Liver (tissue), 9 donors: Measurements from ENCODE around the gene RAB5A. TPM values are rescaled to one million over a fixed set of nuclear protein-coding genes. Genes with fewer than 3 reads are reported as not detected.

ENCODE experiments used
- DNase-seq: peaks from one replicate; pipeline ENCODE4 v3.0.0-alpha.2; 2017; ENCODE audit warnings: low spot score
- H3K27ac ChIP-seq, 2 donors: one replicate each; pipeline ENCODE4 v1.7.0; 2013; ENCODE audit warnings: inconsistent platforms in 2 of 2, low read length in 2 of 2, control low read depth in 1 of 2, low read depth in 1 of 2, mild to moderate bottlenecking in 1 of 2
- H3K27me3 ChIP-seq, 4 donors: one replicate each; pipeline versions ENCODE4 v1.6.1 to v1.7.0; 2013; ENCODE audit warnings: low read length in 3 of 4, inconsistent platforms in 1 of 4, mild to moderate bottlenecking in 1 of 4, moderate library complexity in 1 of 4; ENCODE audit not compliant: control insufficient read depth in 4 of 4, insufficient read depth in 4 of 4
- H3K36me3 ChIP-seq, 4 donors: one replicate each; pipeline versions ENCODE4 v1.6.1 to v1.7.0; 2013; ENCODE audit warnings: low read length in 3 of 4, mild to moderate bottlenecking in 3 of 4, low read depth in 1 of 4, moderate library complexity in 1 of 4; ENCODE audit not compliant: control insufficient read depth in 4 of 4, insufficient read depth in 3 of 4
- H3K4me1 ChIP-seq, 4 donors: one replicate each; pipeline versions ENCODE4 v1.6.1 to v1.7.0; 2013; ENCODE audit warnings: low read length in 3 of 4, mild to moderate bottlenecking in 3 of 4, moderate library complexity in 1 of 4; ENCODE audit not compliant: control insufficient read depth in 4 of 4, insufficient read depth in 4 of 4
- H3K4me3 ChIP-seq, 3 donors: one replicate each; pipeline versions ENCODE4 v1.6.1 to v1.7.0; 2013; ENCODE audit warnings: low read length in 3 of 3, control low read depth in 1 of 3, low read depth in 1 of 3, mild to moderate bottlenecking in 1 of 3
- H3K9ac ChIP-seq, 2 donors: one replicate each; pipeline ENCODE4 v1.7.0; 2013; ENCODE audit warnings: low read length in 2 of 2, mild to moderate bottlenecking in 2 of 2, moderate library complexity in 2 of 2, control low read depth in 1 of 2, low read depth in 1 of 2
- H3K9me3 ChIP-seq, 4 donors: one replicate each; pipeline versions ENCODE4 v1.6.1 to v1.7.0; 2013; ENCODE audit warnings: low read length in 3 of 4; ENCODE audit not compliant: control insufficient read depth in 4 of 4
- ATF3 ChIP-seq: IDR thresholded peaks from 2 replicates; pipeline ENCODE4 v1.6.1; 2016; ENCODE audit warnings: antibody characterized with exemption
- CTCF ChIP-seq: fragments of 150-350 bp; IDR thresholded peaks from 2 replicates; pipeline ENCODE4 v1.5.1; 2017; ENCODE audit warnings: improper control_type of control experiment, low read depth, low read length; ENCODE audit not compliant: missing input control
- EGR1 ChIP-seq, 2 donors: IDR thresholded peaks; 2 replicates each; pipeline ENCODE4 v1.6.1; 2016 to 2018; ENCODE audit warnings: antibody characterized with exemption in 2 of 2, low read depth in 2 of 2
- FOXA1 ChIP-seq: IDR thresholded peaks from 2 replicates; pipeline ENCODE4 v1.6.1; 2016; ENCODE audit warnings: antibody characterized with exemption
- FOXA2 ChIP-seq: IDR thresholded peaks from 2 replicates; pipeline ENCODE4 v1.6.1; 2016; ENCODE audit warnings: antibody characterized with exemption
- GABPA ChIP-seq, 2 donors: IDR thresholded peaks in 1 of 2; conservative IDR thresholded peaks in 1 of 2; 2 replicates each; pipeline ENCODE4 v1.6.1; 2016; ENCODE audit warnings: antibody characterized with exemption in 2 of 2, mild to moderate bottlenecking in 1 of 2, moderate library complexity in 1 of 2
- HNF4A ChIP-seq, 2 donors: conservative IDR thresholded peaks; 2 replicates each; pipeline ENCODE4 v1.6.1; 2016; ENCODE audit warnings: antibody characterized with exemption in 2 of 2, mild to moderate bottlenecking in 2 of 2
- JUND ChIP-seq, 2 donors: IDR thresholded peaks; 2 replicates each; pipeline ENCODE4 v1.6.1; 2016; ENCODE audit warnings: antibody characterized with exemption in 2 of 2
- MAX ChIP-seq: IDR thresholded peaks from 2 replicates; pipeline ENCODE4 v1.6.1; 2016; ENCODE audit warnings: antibody characterized with exemption
- NR2F2 ChIP-seq: IDR thresholded peaks from 2 replicates; pipeline ENCODE4 v1.6.1; 2016; ENCODE audit warnings: antibody characterized with exemption
- RAD21 ChIP-seq, 2 donors: IDR thresholded peaks; 2 replicates each; pipeline ENCODE4 v1.6.1; 2016; ENCODE audit warnings: antibody characterized with exemption in 2 of 2, mild to moderate bottlenecking in 2 of 2
- RXRA ChIP-seq, 2 donors: IDR thresholded peaks; 2 replicates each; pipeline ENCODE4 v1.6.1; 2017 to 2018; ENCODE audit warnings: antibody characterized with exemption in 2 of 2, mild to moderate bottlenecking in 1 of 2
- SP1 ChIP-seq: IDR thresholded peaks from 2 replicates; pipeline ENCODE4 v1.6.1; 2018; ENCODE audit warnings: antibody characterized with exemption, mild to moderate bottlenecking
- TAF1 ChIP-seq: conservative IDR thresholded peaks from 2 replicates; pipeline ENCODE4 v1.6.1; 2016; ENCODE audit warnings: antibody characterized with exemption, mild to moderate bottlenecking
- YY1 ChIP-seq: IDR thresholded peaks from 2 replicates; pipeline ENCODE4 v1.6.1; 2016; ENCODE audit warnings: antibody characterized with exemption, mild to moderate bottlenecking
- ZBTB33 ChIP-seq: IDR thresholded peaks from 2 replicates; pipeline ENCODE4 v1.6.1; 2016; ENCODE audit warnings: antibody characterized with exemption
- WGBS: extraction: QIAGEN DNeasy Blood & Tissue Kit; methylation state at CpG from one replicate; pipeline ENCODE4 v1.1.7; 2013; 5-methylcytosine and 5-hydroxymethylcytosine counted together
- polyA plus RNA-seq, 2 donors: library from polyadenylated mRNA; stranded (reverse) in 1 of 2; unstranded in 1 of 2; fragments of 200-250 nt in 1 of 2; fragments of >200 nt in 1 of 2; fragmentation: Nextera tagmentation in 1 of 2; extraction: Ambion mirVana in 1 of 2; gene quantifications; one replicate each; pipeline versions ENCODE4 v1.2.1 to v1.2.3, GENCODE V29; 2013 to 2015
- total RNA-seq, 2 donors: library from RNA; depleted of rRNA; stranded (reverse); fragments of >200 nt; gene quantifications; one replicate each; pipeline ENCODE4 v1.2.3, GENCODE V29; 2014
- donor health status: healthy.
- donor health status: healthy.
- donor health status: healthy.
- donor health status: healthy.
- donor health status: healthy.

Gene RAB5A
- total and polyA plus RNA-seq, 4 donors: 15.2 to 37.9 (median 25.9) TPM

GRCh38 chr3:19907523-19907922 is 39.4 kb upstream of the RAB5A start:
- Histone ChIP-seq H3K9me3 (no peaks in the 10 kb centered on the region), H3K4me1 (no peaks in the 10 kb centered on the region)
- WGBS: 87% methylated on average over 3 of the region's 3 CpGs

GRCh38 chr3:19911452-19911851 is 35.4 kb upstream of the RAB5A start:
- Histone ChIP-seq H3K9me3 (no peaks in the 10 kb centered on the region), H3K4me3 (no peak overlapping the region), H3K4me1 (no peaks in the 10 kb centered on the region), H3K36me3 (no peaks in the 10 kb centered on the region), H3K27me3 (no peaks in the 10 kb centered on the region), H3K27ac (no peak overlapping the region), H3K9ac (no peak overlapping the region)
- TF ChIP-seq MAX (no peak), YY1 (no peak), ATF3 (no peak), JUND (IDR thresholded peaks at IDR 0.05) (no peak), EGR1 (IDR thresholded peaks at IDR 0.05; ENCODE audit: low read depth in 2 of 2) (no peak), CTCF (no peak), GABPA (IDR thresholded peaks at IDR 0.05 in 1 of 2, conservative IDR thresholded peaks at IDR 0.05 in 1 of 2) (no peak), RXRA (IDR thresholded peaks at IDR 0.05) (no peak), FOXA1 (no peak), HNF4A (conservative IDR thresholded peaks at IDR 0.05) (no peak), TAF1 (no peak)
- DNase-seq: no peak

More at GRCh38 chr3:19907523-19907922, 39.4 kb upstream of the RAB5A start:
- Histone ChIP-seq H3K9ac (no peak overlapping the region), H3K27me3 (no peaks in the 10 kb centered on the region), H3K4me3 (no peak overlapping the region), H3K27ac (no peak overlapping the region), H3K36me3 (no peaks in the 10 kb centered on the region)
- no peak for DNase-seq
- TF ChIP-seq RAD21 (IDR thresholded peaks at IDR 0.05) (no peak), NR2F2 (no peak), SP1 (no peak), JUND (IDR thresholded peaks at IDR 0.05) (no peak), ATF3 (no peak), TAF1 (no peak), YY1 (no peak), CTCF (no peak), RXRA (IDR thresholded peaks at IDR 0.05) (no peak), FOXA2 (no peak), ZBTB33 (no peak)
